NCI-H345 treated with DMSO at 0.1 percent for 48 hours (cell line): ENCODE results near the gene FAM131A.
A peak's percentile ranks its signal among the peaks of the same experiment; 100 is the strongest.

Source experiments
- DNase-seq: peaks from one replicate; lab custom pipeline; 2025; ENCODE audit not compliant: unreplicated experiment; lab: John Stamatoyannopoulos, UW

The FAM131A gene

DNA sequence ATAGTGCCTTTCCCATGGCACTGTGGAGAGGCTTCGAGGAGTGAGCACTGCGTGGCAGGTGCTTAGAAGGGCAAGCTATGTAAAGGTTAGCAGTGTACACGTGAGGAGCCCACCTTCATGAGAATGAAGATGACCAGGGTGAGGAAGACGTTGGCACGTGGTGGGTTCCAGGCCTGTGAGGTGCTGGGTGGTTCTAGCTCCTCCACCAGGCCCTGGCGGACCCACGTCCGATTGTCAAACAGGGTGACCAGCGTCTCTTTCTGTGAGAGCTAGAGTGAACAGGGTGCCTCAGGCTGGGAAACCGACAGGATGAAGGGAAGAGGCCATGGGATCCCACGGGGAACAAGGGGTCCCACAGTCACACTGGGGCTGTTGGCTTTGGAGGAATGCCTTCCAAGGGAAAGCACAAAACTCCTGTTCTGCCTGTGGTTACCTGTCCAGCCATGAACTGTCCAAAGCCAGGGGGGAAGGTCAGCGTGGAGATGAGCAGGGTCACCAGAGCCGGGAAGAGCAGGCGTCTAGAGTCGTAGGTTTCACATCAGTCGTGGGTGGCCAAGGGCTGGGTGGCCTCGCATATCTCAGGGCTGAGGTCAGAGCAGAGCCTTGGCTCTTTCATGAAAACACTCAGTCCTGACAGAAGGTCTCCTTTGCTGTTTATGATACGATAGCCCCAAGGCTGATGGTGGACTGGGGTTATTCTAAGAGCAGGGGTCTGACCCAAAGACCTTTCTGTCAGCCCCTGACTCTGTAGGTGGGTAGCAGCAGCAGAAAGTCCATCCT is 18.1 kb downstream of the FAM131A start:
- DNase-seq = no peak

GRCh38 chr3:184357248-184358123 is 20.1 kb downstream of the FAM131A start:
- no peak for DNase-seq

GRCh38 chr3:184358124-184358767 is 20.8 kb downstream of the FAM131A start:
- DNase-seq = no peak

GRCh38 chr3:184358921-184359350 is 21.5 kb downstream of the FAM131A start:
- no peak for DNase-seq

DNA sequence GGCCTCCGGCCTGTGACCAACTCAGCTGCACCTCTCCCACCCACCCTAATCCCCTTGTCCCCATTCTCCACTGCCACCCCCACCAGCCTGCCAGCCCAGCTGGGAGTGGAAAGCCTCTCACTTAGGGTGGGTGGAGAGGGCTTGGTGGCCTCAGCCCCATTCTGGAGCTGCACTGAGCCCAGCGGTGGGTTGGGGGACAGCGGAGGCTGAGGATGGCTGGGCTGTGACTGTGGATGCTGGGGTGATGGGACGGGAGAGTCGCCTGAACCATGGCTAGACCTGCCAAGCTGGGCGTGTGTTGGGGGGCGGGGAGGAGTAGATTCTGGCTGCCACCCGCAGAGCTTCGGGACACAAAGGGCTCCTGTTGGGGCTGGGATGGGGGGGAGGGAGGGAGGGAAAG is 22.2 kb downstream of the FAM131A start:
- DNase-seq = no peak

DNA sequence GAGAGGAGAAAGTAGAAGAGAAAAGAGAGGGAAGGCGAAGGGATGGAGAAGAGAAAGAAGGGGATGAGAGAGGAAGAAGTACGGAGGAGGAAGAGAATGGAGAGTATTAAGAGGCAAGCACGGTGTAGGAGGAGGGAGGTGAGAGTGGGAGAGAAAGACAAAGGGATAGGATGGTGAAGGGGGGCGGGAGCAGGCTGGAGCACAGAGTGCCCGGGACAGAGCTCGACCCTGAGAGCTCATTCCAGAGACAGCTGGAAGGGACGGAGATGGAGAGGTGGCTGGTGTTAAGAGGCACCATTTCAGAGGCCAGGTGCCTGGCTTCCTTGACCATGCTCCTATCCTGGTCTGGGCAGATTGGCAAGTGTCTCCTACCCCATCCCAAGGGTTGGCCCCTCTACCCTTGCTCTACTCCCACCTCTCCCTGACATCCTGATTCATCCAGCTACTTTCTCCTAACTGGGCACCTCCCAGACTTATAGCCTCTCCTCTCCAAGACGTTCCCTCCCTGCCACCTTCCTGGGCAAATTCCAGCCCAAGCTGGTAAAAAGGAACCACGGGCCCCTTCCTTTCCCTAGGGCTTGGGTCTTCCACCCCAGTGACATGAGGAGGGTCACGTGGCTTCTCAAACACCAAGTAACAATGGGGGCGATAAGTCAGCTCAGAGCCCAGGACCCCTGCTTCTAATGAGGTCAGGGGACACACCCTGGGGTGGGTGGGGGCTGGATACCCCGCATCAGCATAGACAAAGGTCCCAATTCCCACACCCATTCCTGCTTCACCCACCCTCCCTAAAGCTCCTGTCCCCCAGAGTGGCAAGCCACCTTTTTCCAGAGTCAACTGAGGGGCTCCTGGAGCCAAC is 22.9 kb downstream of the FAM131A start:
- DNase-seq = no peak

- DNase-seq = no peak
These were observed 23.6 kb downstream of the FAM131A start for GRCh38 chr3:184360929-184361531.

GRCh38 chr3:184361532-184361931 is 24.1 kb downstream of the FAM131A start, which contains the start of the genes CLCN2 and POLR2H:
Gene CLCN2 (minus strand): TSS chr3:184361605. CDS start chr3:184361479, 126 bp downstream.
Gene POLR2H (plus strand): TSS chr3:184361710. CDS start chr3:184363493, 1,783 bp downstream.
- peak; percentile 65 for DNase-seq

GRCh38 chr3:184361932-184362667 is 24.7 kb downstream of the FAM131A start:
- DNase-seq = peak; percentile 68

GRCh38 chr3:184362668-184363546 is 25.5 kb downstream of the FAM131A start:
- DNase-seq = peak; percentile 98

DNA sequence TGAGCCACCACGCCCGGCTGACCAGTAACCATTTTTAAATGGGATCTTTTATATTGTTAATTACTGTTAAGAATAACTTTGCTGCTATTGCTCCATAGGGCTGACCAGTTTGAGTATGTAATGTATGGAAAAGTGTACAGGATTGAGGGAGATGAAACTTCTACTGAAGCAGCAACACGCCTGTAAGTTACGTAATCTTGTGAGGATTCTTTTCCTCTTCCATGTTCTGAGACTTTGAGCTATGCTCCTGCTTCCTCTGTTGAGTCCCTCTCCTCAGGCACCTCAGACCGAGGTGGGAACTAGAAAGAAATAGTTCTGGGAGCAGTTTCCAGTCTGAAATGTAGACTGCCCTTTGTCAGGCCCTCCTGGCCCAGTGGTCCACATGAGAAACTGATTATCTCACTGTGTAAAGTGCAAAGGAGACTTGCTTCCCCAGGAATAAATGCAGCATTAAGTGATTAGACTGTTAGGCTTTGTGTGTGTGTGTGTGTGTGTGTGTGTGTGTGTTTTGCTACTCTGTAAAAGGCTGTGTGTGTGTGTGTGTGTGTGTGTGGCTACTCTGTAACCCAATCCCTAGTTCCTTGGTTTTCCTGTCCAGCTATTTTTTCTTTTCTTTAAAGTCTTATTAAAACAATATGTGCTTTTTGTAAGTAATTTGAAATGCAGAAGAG is 29.4 kb downstream of the FAM131A start:
- DNase-seq = no peak

DNA sequence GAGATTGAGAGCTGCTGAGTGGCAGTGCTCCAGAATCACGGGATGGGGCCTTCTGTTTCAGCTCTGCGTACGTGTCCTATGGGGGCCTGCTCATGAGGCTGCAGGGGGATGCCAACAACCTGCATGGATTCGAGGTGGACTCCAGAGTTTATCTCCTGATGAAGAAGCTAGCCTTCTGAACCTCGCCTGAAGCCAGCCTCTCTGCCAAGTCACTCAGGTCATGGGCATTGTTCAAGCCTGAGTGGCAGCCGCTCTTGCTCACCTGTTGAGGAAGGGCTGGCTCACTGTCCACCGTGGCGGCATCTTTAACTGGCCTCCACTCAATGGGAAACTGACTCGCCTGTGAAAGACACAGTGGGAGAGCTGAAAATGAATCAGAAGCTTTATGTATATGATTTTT is 30.7 kb downstream of the FAM131A start:
- no peak for DNase-seq

DNA sequence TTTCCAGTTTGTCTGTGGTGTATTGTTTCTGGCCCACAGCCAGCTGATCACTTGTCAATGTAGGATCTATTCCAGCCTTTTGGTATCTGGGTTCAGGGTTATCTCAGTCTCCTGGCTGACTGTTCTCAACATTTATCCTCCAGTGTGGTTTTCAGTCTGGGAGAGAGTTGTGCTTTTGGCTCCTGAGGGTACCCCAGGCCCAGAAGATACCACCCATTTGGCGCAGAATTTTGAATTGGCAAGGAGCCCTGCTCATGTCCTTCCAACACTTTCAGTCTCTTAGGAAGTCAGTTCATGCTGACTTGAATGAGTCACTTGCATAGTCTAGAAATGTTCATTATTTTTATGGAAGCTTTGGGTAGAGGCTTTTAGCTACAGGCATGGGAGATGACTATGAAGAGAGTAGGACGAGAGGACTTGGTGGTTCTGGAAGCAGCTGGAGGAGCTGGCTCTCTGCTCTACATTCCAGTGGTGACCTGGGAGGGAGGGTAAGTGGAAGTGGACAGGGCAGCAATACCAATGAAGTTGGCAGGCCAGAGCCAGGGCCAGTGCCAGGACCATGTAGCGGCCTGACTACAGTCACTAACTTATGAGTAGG is 31.3 kb downstream of the FAM131A start:
- DNase-seq = no peak

- DNase-seq = peak; percentile 95
These were observed 34.2 kb downstream of the FAM131A start for GRCh38 chr3:184371570-184372018.

GRCh38 chr3:184372296-184372821 is 35.0 kb downstream of the FAM131A start:
- no peak for DNase-seq

- no peak for DNase-seq
These were observed 35.5 kb downstream of the FAM131A start for GRCh38 chr3:184372911-184373310.

GRCh38 chr3:184373422-184373821 is 36.0 kb downstream of the FAM131A start:
- DNase-seq = no peak
